Hepatocyte (in vitro differentiated cells): Measurements from ENCODE around the gene PRL.

Experiments used
- CTCF ChIP-seq: fragments of 200-600 bp; sonication (generic); IDR thresholded peaks from 2 replicates; pipeline ENCODE4 v1.5.1; 2016; ENCODE audit warnings: antibody characterized with exemption, mild to moderate bottlenecking; ENCODE audit not compliant: poor library complexity
- EZH2 ChIP-seq: fragments of 200-600 bp; sonication (generic); IDR thresholded peaks from 2 replicates; pipeline ENCODE4 v1.6.1; 2016; ENCODE audit warnings: antibody characterized with exemption, mild to moderate bottlenecking, borderline replicate concordance
- EZH2phosphoT487 ChIP-seq: fragments of 200-600 bp; sonication (generic); IDR thresholded peaks from one replicate; pipeline ENCODE4 v1.6.1; 2018; ENCODE audit warnings: antibody characterized with exemption, mild to moderate bottlenecking, low read depth, moderate library complexity; ENCODE audit not compliant: unreplicated experiment, severe bottlenecking

GRCh38 chr6:22298475-22298890 is 1.6 kb upstream of the PRL start:
- no peak for TF ChIP-seq EZH2
- no peak for TF ChIP-seq CTCF
- TF ChIP-seq EZH2phosphoT487, result no peak
